GM18505 (cell line): Measurements from ENCODE around the gene AGTR1.
"Not testable (repeated sequence)": the region's sequence is repeated elsewhere in the genome, so short reads cannot be mapped to it uniquely, and the experiment has no call there.

Experiments used
- ATAC-seq: cut with Tn5 transposase; IDR thresholded peaks from one replicate; pipeline ENCODE4 v1.9.1; 2021; ENCODE audit not compliant: unreplicated experiment
- POLR2A ChIP-seq: IDR thresholded peaks from 4 replicates; pipeline ENCODE4 v1.6.1; 2011; ENCODE audit warnings: borderline replicate concordance; ENCODE audit not compliant: insufficient read depth, insufficient read length; ENCODE audit errors: extremely low read depth

Gene AGTR1

DNA sequence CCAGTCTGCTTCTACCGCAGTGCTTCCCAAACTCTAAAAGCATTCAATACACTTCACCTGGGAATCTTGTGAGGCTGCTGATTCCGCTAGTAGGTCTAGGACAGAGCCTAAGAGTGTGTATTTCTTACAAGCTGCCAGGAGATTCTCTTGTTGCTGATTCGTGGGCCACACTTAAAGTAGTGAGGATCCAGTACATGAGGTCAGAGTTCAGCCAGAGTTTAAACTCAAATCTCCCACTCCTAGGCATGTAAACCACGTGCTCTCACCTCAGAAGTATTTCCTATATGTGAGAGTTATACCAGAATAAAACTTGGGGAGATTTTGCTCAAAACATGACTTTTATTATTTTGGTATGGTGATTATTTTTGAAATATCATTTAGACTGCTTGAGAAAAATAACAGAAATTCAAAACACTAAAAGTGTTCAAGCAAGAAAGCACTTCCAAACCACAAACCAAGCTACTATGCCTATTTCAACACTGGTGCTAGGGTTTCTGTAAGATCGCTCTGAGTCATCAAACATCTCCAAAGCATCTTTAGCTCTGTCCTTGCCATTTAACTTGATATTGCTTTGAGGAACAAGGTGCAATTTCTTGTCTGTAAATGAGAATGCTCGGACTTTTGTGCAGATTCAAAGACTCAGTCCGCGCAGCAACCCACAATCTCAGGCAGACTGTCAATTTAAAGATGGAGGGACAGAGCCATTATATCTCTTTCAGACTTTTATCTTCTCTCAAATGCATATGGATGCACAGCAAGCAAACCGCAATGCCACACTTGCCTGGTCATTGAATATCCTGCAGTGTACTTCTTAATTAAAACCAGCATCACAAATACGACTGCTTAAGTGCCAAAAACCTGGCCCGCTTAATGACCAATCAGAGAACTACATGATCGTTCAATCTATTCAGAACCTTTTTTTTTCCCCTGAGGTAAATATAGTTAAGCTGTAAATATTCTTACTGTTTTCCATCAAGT, 59.8 kb downstream of the AGTR1 start:
- peak; percentile 50 for ATAC-seq
- TF ChIP-seq POLR2A = no peak

DNA sequence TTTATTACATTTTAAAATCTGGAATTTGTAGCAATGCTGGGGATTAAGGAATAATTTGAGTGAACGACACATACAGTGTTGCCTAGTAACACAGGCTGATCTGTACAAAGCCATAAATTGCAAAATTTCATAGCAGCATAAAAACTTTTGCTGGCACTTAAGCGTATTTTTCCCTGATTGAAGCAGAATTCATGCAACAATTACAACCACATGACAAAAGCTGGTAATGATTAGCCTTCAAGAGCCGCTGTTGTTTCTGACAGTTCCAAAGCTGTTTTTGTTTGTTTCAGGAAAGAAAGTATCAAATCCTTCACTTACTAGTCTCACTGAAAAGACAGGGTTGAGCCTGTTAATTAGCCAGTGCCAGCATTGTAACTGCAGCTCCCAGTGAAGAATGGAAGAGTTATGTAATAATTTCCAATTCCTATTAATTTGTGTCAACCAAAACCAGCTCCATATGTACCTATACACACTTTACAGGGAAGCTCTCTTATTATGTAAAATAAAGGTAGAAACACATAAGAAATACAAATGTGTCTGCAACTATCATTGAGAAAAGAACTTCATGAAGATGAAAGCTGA, 60.7 kb downstream of the AGTR1 start:
- TF ChIP-seq POLR2A = no peak

DNA sequence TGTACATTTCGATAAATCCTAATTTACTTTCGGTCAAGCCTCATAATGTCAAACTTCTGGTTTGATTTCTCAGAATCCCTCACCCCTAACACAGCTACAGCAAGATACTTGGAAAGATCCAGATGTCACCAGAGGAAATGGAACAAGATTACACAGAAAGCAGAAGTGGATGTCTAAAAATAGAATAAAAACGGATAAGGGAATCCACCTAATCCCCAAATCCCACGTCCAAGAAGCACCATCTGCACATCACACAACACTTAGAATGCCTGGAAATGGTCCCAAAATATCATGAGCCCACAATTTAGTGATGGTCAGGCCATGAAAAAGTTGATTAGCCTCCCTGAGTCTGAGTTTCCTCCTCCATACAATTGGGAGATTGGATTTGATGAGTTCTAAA, 61.7 kb downstream of the AGTR1 start:
- no peak for TF ChIP-seq POLR2A
- no peak for ATAC-seq

More for the DNA sequence above, 60.7 kb downstream of the AGTR1 start:
- ATAC-seq = no peak

DNA sequence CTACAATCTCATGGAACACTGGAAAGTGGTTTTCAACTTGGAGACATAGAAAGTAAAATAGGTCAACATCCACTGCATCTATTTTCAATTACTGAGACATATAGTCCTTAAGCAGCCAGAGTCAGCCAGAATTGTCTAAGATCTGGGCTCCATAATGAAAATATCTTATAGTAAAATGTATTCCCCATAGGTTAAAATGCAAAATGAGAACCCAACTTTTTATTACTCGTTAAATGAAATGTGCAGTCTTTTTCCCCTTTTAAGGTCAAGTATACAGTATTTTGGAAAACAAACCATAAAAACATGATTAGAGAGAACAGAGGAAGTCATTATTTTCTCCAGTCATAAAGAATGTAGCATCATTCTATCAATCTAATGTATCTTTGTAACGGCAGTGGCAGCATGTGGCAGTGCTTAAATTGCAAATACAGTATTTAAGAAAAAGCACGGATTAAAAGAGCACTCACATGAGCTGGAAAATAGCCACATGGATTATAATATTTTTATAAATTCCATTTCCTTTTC, 65.5 kb downstream of the AGTR1 start:
- no peak for TF ChIP-seq POLR2A
- ATAC-seq = no peak

DNA sequence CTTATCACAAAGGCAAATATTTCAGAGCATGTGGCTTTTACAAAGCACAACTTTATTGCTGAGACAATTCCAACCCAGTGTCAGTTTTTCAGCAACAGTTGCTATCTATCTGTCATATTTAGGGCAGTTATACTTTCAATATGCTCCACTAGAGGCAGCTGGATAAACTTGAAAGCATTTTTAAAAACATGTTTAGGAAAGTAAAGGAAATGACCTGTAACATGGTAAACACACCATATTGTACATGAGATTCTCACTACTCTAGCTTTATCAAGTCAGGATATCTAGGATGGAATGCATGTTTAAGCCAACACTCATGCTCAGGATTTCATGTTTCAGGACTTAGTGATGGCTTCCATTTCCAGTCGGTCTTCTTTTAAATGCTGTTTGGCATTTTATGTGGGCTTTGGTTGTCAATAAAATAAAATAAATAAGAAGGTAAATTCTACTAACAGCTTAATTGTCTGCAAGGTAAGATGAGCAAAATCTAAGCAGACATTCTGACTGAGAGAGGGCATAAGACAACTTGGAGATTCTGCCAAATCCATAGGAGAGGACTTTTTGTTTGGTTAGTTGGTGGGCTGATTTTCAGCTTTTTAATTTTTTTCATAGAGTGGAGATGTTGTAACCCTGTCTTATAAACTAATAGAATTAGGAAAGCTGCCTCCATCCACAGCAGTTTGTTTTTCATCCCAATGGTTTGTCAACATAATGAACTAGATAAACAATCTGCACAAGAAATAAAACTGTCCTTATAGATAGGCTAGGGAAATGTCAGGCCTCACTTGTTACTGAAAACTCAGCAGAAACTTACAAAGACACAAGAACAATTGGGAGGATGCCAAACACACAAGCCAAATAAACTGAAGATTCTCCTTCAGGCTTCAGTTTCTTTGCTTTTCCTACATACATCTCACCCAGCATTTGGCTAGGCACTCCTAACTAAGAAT, 66.6 kb downstream of the AGTR1 start:
- no peak for TF ChIP-seq POLR2A
- no peak for ATAC-seq

DNA sequence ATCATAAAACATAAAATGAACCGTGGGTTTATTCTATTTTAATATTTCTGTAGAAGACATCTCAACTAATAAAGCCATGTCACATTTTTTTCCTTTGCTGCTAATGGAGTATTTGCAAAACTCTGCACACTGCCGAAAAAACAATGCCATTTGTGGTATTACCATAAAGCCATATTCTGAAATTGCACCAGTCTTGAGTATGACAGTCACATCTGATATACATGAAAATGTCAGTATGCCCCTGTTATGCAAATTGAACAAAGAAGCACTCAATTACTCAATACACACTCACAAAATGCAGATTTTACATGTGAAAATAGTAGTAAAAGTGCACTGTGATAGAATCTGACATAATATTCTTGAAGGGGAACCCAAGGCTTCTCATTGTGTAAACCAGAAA, 74.7 kb downstream of the AGTR1 start:
- no peak for TF ChIP-seq POLR2A
- no peak for ATAC-seq

DNA sequence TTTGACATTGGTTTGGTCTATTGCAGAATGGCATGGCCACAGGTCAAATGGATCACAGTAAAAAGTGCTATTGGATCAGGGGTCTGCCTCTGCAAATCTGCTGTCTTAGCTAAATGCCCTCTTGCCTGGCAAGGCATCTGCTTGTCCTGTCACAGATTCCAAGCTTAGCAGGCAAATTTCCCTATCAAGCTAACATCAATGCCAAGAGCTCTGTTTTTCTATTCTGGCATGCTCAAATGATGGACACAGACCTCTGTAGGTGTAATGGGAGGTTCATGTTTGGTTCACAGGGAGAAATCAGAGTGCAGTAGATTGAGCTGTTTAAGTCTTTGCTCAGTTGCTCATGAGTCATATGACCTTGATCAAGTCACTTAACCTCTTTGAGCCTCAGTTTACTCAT, 75.1 kb downstream of the AGTR1 start:
- TF ChIP-seq POLR2A = no peak
- no peak for ATAC-seq

DNA sequence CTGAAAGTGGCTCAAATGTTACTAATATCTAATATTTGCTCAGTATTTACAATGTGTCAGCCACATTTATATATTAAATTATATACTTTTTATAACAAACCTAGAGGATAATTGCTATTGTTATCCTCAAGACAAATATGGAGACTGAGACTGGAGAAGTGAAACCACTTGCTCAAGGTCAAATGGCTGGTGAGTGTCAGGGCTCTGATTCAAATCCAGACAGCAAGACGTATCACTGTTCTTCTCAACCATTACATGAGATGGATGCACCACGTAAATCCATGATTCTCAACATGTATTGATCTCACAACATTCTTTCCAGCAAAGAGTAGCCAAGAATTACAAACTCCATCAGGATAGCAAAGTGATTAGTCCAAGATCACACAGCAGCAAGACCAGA, 76.1 kb downstream of the AGTR1 start:
- no peak for TF ChIP-seq POLR2A
- ATAC-seq = no peak

DNA sequence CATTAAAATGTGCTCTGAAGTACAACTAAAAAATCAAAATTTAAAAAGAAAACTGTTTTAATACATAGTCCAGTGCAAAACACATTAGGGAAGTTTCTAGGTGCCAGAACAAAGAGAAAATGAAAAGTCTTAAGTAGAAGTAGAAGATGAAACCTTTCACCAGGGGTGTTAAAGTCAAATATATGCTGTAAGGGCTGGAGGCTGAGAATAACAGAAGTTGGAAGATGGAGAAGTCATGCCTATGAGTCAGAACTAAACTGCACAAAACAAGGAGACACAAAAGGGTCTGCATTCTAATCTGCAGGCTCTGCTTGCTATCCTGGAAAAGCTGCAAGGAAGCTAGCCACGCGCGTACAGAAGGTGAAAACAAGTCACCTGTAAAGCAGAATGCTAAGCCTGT, 81.2 kb downstream of the AGTR1 start:
- no peak for TF ChIP-seq POLR2A
- no peak for ATAC-seq

DNA sequence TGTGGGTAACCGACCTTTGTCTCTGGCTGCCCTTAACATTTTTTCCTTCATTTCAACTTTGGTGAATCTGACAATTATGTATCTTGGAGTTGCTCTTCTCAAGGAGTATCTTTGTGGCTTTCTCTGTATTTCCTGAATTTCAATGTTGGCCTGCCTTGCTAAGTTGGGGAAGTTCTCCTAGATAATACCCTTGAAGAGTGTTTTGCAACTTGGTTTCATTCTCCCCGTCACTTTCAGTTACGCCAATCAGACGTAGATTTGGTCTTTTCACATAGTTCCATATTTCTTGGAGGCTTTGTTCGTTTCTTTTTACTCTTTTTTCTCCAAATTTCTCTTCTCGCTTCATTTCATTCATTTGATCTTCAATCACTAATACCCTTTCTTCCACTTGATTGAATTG, 87.3 kb downstream of the AGTR1 start:
- not testable (repeated sequence) for ATAC-seq

DNA sequence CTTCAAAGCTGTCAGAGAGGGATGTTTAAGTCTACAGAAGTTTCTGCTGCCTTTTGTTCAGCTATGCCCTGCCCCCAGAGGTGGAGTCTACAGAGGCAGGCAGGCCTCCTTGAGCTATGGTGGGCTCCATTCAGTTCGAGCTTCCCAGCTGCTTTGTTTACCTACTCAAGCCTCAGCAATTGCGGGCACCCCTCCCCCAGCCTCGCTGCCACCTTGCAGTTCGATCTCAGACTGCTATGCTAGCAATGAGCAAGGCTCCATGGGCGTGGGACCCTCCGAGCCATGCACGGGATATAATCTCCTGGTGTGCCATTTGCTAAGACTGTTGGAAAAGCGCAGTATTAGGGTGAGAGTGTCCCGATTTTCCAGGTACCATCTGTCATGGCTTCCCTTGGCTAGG, 88.5 kb downstream of the AGTR1 start:
- ATAC-seq = not testable (repeated sequence)

DNA sequence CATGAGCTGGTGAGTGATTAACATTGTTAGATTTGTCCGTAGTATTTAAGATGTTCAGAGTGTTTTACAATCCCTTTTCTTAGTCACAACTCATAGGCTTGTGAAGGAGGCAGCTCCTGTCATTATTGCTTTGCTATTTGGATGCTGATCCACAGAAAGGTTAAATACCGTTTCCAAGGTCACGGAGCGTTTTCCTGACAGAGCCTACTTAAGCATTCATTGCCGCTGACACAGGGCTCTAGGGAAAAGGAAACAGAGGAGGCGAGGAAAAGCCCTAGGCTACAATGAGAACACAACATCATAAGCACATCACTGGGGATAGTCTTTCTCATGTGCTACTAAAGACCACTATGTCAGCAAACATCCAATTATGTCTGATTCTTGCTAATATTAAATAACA, 91.4 kb downstream of the AGTR1 start:
- no peak for ATAC-seq
- TF ChIP-seq POLR2A = no peak

DNA sequence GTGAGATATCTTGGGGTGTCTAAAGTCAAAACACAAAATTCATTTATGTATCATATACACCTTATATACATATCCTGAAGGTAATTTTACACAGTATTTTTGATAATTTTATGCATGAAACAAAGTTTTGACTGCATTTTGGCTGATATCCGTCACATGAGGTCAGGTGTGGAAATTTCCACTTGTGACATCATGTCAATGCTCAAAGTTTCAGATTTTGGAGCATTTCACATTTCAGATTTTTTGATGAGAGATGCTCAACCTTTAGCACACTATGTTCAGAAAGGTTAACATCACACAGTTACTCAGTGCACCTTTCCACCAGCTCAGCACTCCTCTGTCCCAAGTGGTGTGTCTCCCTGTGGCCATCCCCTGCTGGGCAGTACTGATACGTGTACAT, 92.2 kb downstream of the AGTR1 start:
- no peak for ATAC-seq
- TF ChIP-seq POLR2A = no peak
